Measurements from ENCODE around the gene ABI1.

DNA sequence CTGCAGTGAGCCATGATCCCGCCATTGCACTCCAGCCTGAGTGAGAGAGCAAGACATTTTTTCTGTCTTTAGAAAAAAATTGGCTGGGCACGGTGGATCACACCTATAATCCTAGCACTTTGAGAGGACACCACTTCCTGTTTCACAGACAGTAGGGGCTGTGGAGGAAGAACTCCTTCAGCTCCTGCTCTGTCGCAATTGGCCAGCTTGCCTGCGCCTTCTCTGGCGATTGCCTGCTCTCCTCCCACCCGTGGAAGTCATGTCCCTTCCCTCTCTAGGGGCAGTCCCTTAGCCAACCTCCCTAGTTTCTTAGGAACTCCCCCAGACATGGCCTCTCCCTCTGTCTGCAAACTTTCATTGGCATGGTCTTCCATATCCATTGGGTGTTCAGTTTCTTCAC lies 154.6 kb downstream of the ABI1 start:
- TF ChIP-seq CTCF (IDR thresholded peaks at IDR 0.05) (no peak), POLR2A (IDR thresholded peaks at IDR 0.05) (no peak)
